ENCODE results near the gene SERPINA1. TPM values are rescaled to one million over a fixed set of nuclear protein-coding genes. Genes with fewer than 3 reads are reported as not detected.

Gene SERPINA1
- 1 to 10 TPM; 2.4 to 8.8 TPM for total RNA-seq

GRCh38 chr14:94388384-94389103 is at the start of gene SERPINA1:
Gene SERPINA1, minus strand, starts transcription at chr14:94388602. Its CDS starts 5,365 bp downstream, at chr14:94383237.
- Histone ChIP-seq H3K27me3 (no peaks in the 10 kb centered on the region), H3K4me1 (no peaks in the 10 kb centered on the region), H3K9me3 (no peaks in the 10 kb centered on the region), H3K36me3 (no peaks in the 10 kb centered on the region), H3K4me3 (no peak within 1 kb of the TSS), H3K27ac (no peak within 1 kb of the TSS)
- no peak for DNase-seq (ENCODE audit: low spot score)
- TF ChIP-seq CTCF (IDR thresholded peaks at IDR 0.05): no peak

- no peak overlapping the region for H3K4me3 ChIP-seq
- H3K9me3 ChIP-seq: no peaks in the 10 kb centered on the region
- no peak for DNase-seq (ENCODE audit: low spot score)
- H3K27ac ChIP-seq: no peak overlapping the region
- no peaks in the 10 kb centered on the region for H3K4me1 ChIP-seq
- no peaks in the 10 kb centered on the region for H3K36me3 ChIP-seq
- no peaks in the 10 kb centered on the region for H3K27me3 ChIP-seq
- no peak for TF ChIP-seq CTCF (IDR thresholded peaks at IDR 0.05)
Measured at GRCh38 chr14:94428610-94429009, 40.2 kb upstream of the SERPINA1 start.

- no peaks in the 10 kb centered on the region for H3K27me3 ChIP-seq
- no peaks in the 10 kb centered on the region for H3K9me3 ChIP-seq
- TF ChIP-seq CTCF (IDR thresholded peaks at IDR 0.05): no peak
- no peaks in the 10 kb centered on the region for H3K4me1 ChIP-seq
- H3K4me3 ChIP-seq: no peak overlapping the region
- no peak overlapping the region for H3K27ac ChIP-seq
- H3K36me3 ChIP-seq: no peaks in the 10 kb centered on the region
- no peak for DNase-seq (ENCODE audit: low spot score)
Measured at GRCh38 chr14:94427016-94427613, 38.7 kb upstream of the SERPINA1 start.

- H3K36me3 ChIP-seq: no peaks in the 10 kb centered on the region
- H3K27me3 ChIP-seq: no peaks in the 10 kb centered on the region
- TF ChIP-seq CTCF (IDR thresholded peaks at IDR 0.05): no peak
- no peaks in the 10 kb centered on the region for H3K4me1 ChIP-seq
- no peak for DNase-seq (ENCODE audit: low spot score)
- no peak overlapping the region for H3K4me3 ChIP-seq
- no peak overlapping the region for H3K27ac ChIP-seq
- no peaks in the 10 kb centered on the region for H3K9me3 ChIP-seq
Measured at GRCh38 chr14:94426526-94426925, 38.1 kb upstream of the SERPINA1 start.

GRCh38 chr14:94424371-94424770 is 36.0 kb upstream of the SERPINA1 start:
- Histone ChIP-seq H3K4me1 (no peaks in the 10 kb centered on the region), H3K27me3 (no peaks in the 10 kb centered on the region), H3K9me3 (no peaks in the 10 kb centered on the region), H3K4me3 (no peak overlapping the region), H3K36me3 (no peaks in the 10 kb centered on the region), H3K27ac (no peak overlapping the region)
- no peak for TF ChIP-seq CTCF (IDR thresholded peaks at IDR 0.05)
- no peak for DNase-seq (ENCODE audit: low spot score)
